GF-D8 (cell line): Measurements from ENCODE around the gene CERK.
A peak's percentile ranks its signal among the peaks of the same experiment; 100 is the strongest.

Source experiments
- DNase-seq: peaks from one replicate; lab custom pipeline; 2025; lab: John Stamatoyannopoulos, UW

Gene CERK

DNA sequence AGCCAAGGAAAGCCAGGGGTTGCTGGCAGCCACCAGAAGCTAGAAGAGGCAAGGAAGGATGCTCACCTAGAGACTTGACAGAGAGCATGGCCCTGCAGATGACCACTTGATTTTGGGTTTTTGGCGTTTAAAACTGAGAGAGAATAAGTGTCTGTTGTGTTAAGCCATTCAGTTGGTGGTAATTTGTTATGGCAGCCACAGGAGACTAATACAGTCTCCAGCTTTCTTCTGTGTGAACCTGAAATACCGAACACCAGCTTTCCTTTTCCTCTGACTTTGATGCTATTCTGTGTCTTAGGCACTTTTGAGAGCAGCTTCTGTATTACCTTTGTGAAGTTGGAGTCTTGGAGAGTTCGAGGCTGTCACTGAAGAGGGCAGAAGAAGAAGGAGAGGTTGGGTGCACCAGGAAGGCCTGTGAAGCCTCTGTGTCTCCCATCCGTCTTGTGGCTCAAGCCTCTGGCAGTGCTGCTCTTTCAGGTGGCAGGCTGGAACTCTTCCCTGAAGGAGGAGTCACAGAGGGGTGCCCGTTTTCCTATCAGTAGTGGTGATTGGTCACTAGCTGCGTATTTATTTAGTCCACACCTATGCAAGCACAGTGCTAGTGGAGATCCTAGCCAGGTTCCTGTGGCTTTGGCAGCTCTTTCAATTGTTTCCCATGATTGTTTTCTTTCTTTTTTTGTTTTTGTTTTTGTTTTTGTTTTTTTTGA, 26.9 kb upstream of the CERK start:
- no peak for DNase-seq

DNA sequence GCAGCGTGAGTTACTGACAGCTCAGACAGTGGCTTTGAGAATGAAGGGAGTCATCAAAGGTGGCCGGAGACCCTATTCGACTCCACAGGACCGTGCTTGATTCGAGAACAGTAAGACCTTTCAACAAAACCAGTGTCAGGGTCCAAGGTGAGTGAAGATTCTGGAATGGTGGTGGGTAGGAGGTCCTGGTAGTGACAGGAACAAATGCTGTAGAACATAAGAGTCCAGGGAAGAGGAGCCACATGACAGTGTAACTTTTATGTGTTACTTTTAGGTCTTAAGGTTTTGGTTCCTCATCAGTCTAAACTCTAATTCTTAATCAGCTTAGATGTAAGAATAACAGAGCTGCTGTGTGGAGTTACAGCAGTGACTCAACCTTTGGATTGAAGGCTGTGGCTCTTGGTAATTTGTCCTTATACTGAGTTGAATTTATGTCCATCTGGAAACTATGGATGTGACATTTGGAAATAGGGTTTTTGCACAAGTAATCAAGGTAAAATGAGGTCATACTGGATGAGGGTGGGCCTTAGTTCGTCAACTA, 26.2 kb upstream of the CERK start:
- no peak for DNase-seq

DNA sequence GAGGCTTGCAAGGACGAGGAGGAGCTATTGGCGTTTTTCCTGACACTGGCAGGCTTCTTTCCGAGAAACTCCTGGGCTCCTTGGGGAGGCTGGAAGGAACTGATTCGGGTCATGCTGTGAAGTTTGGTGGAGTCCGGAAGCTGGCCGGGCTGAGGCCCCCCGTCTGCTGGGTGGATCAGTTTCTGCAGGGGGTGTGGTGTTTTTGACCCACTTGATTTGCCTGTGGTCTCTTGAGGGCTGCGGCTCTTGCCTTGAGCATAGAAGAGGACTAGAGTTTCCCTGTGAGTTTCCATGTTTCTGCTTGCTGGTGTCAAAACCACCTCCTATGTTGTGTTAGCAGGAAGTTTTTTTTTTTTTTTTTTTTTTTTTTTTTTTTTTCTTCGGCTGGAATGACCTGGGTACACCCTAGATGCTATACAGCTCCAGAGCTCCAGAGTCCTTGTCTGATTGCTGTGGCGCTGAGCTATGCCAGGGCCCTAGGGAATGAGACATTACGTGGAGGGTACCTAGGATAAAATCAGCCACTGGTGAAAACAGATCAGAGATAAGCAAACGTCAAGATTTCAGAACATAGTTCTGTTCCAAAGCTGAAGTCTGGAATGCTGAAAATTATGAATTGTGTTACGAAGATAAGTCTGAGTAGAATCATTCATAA, 25.1 kb upstream of the CERK start:
- DNase-seq: peak; percentile 24

DNA sequence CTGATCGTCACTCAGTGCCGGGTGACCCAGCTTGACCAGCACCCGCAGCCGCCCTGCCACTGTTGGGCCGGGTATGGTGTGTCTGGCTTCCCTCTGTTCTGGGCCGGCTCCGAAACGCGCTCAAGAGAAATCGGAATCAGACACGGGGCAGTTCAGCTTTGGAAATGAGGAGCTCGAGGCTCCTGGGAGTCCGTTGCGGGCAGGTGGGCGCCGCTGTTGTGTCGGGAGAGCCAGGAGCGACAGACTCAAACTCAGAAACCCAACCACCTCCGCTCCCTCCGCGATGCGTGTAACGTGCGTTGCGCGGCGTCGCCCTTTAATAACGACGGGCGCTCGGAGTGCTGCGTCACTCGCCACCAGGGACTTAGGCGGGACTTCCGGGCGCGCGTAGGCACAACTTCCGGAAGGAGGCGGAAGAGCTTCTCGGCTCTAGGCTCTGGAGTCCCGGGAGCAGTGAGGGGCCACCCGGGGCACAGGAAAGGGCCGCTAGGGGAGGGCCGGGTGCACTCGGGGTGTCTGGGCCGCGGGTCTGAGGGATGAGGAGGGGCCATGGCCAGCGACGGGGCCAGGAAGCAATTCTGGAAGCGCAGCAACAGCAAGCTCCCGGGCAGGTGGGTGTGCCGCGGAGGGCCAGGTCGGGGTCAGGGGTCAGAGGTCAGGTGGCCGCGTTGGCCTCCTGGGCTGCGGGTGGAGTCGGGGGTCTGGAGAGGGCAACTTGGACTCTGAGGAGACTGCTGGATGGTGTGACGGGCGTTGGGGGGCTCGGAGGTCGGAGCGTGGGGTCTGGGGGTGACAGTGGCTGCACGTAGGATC, 24.4 kb upstream of the CERK start, which contains the start of gene TBC1D22A:
TBC1D22A (plus strand) TSS at position 413 of the 813 bp plus-strand sequence; CDS start at position 550, 137 bp downstream.
- DNase-seq: peak; percentile 84

DNA sequence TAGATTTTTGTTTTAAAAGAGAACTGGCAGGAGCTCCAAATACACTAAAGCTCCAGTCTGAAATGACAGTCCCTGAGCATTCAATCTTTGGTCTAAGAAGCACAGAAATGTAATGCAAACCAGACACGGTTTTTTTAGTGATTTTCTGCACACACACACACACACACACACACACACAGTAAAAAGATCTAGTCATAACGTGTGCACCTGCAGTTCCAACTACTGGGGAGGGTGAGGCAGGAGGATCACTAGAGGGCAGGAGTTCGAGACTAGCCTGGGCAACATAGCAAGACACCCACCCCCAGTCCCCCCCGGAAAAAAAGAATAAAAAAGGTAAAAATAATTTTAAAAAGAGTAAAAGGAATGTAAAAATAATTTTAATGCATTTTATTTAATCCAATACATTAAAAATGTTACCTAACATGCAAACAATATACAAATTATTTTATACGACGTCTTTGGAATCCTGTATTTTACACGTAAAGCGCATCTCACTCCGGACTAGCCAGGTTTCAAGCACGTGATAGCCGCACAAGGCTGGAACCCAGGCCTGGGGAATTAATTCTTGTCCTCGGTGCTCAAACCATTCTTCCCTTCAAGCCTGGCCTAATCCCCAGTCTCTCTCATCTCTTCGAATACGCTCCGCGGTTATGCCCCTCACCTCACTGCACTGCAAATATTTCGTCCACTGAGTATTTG, 23.6 kb upstream of the CERK start:
- no peak for DNase-seq

DNA sequence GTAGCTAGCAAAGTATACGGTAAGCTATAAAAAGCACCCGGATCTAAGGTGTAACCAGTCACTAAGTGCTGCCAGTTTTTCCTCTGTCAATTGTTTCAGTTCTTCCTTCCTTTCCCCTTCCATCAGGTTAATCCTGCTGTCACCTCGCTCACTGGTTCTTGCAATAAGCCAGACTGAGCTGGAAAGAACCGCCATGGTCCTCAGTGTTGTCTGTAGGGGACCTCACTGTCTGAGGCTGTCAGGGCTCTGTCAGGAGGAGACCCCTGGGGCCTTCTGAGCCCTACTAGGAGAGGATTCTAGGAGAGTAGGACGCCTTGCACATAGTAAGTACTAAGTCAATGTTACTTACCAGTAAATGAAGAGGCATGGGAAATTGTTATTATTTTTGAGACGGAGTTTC, 23.0 kb upstream of the CERK start:
- DNase-seq: no peak

DNA sequence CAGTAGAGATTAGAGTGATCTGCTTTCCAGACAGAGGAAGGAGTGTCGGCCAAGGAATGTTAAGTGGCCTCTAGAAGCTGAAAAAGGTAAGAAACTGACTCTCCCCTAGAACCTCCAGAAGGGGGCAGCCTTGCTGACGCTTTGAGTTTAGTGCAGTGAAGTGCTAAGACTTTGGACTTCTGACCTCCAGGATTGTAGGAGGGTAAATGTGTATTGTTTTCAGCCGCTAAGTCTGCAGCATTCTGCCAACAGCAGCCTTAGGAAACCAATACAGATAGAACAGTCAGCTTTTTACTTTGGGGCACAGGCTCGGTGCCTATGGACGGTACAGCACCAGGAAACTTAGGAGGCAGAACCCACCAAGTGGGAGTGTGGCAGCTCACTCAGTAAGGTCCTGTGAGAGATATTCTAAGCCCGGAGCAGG, 20.8 kb upstream of the CERK start:
- peak; percentile 13 for DNase-seq

DNA sequence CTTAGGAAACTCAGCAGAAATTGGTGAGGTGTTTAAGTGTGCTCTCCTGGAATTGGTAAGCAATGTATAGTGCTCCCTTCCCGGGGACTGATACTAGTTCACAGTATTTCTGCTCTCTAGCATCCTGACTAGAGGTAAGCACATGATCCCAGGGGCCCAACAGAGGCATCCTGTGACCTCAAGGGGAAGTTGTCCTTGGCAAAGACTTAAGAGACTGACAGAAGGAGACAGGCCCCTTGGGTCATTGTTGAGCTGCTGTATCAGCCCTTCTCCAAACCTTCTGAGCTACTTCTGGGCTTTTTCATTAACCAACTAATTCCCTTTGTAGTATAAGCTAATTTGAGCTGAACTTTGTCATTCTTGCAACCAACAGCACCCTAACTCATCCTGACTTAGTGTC, 20.1 kb upstream of the CERK start:
- DNase-seq: peak; percentile 26

DNA sequence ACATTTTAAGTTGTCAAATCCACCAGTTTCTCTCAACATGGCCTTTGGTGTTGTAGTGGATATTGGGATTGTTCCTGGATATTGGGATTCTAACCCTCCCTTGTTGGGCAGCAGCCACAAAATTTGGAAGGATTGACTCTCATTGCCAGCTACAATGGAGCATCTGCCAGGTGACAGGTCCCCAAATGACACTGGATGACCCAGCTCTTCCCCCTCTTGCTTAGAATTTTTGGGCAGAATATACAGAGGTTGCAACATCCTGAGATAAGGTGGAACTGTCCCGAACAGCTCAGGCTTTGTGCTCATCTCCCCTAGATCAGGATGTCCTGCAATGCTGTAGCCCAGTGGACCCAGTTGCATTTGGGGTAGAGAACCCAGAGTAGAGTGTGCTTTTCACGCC, 19.1 kb upstream of the CERK start:
- DNase-seq: no peak

DNA sequence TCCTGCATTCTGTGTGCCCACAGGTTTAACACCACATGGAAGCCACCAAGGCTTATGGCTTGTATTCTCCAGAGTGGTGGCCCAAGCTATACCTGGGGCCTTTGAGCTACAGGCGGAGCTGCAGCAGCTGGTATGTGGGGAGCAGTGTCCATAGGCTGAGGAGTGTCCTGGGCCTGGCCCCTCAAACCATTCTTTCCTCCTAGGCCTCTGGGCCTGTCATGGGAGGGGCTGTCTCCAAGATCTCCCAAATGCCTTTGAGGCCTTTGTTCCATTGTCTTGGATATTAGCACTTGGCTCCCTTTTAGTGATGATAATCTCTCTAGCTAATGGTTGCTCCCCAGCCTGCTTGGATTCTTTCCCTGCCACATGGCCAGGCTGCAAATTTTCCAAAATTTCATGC, 18.0 kb upstream of the CERK start:
- DNase-seq: no peak

DNA sequence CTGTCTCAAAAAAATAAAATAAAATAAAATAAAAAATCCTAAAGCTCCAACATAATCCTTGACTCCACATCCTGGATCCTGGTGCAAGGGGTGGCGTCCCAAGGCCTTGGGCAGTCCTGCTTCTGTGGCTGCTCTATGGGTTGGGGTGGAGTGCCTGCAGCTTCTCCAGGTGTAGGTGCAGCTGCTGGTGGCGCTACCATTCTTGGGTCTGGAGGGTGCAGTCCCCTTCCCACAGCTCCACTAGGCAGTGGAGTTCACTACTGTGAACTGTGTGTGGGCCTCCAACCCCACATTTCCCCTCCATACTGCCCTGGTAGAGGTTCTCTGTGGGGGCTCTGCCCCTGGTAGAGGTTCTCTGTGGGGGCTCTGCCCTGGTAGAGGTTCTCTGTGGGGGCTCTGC, 17.5 kb upstream of the CERK start:
- DNase-seq: no peak

DNA sequence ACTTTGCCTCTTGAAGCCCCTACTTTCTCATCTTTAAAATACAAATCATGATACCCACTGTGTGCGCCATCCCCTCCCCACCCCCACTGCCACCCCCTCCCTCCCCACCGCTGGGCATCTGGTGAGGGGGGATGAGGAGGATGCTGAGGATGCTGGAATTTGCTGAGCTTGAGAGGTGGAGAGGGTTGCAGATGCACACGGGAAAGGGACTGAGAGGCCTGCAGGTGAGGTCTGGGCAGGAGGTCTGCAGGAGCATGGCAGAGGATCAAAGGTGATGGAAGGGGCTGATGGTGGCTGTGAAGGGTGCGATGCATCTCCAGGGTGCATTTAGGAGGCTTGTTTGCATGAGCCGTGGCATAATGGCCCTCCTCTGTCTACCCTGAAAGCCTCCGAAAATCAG, 16.8 kb upstream of the CERK start:
- no peak for DNase-seq

DNA sequence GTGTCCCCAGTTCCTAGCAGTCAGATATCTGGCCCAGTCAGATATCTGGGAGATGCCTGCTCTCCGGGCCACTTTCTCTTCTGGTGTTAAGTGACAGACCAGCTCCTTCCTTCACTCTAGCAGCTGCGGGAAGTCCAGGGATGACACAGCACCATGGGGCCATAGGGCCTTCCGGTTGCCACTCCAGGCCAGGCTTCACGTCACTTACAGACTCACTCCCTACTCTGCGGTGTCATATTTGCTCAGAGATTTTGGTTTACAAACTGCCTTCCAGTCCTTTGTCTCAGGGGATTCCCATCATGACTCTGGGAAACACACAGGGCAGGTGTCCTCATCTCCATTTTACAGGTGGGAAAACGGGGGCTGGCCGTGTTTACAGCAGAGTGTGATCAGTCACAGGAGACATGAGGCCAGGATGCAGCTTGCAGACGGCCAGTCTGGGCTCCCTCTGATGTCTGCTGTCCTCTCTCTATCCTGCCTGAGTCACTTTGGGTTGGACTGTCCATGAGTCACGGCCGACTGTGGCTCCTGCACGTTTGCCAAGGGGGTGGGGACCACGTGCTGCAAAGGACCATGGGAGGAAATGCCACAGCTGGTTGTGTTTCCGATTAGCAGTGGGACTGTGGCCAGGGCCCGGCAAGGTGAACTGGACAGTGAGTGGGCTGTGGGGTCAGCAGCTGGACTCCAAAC, 16.2 kb upstream of the CERK start:
- DNase-seq: peak; percentile 74

DNA sequence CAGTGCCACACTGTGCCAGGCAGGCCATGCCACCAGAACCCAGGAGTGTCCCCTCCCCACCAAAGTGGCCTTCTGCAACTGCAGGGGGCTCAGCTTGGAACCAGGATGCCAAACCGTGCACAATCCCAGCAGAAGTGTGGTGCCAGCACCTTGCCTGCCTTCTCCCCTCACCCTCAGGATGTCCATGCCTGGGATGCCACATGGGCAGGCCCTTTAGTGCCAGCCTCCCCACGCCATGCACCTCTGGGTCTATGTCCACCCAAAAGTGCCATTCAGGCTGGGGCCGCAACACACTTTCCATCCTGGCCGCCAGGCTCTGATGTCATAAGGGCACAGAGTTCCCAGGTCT, 15.7 kb upstream of the CERK start:
- no peak for DNase-seq

DNA sequence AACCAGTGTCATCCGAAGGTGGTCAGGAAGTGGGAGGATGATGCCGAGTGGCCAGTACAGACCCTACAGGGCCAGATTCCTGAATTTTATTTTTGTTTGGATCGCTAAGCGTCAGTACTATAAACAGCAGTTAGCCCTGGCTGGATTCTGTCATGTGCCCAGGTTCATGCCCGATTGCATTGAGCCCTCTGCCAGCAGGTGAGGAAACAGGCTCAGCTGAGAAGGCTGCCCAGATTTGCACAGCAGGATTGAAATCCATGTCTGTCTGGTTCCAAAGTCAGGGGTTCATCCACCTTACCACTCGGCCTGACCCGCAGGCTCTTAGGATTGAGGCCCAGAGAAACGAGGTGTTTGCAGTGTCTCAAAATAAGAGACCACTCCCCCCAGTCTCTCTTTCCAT, 15.3 kb upstream of the CERK start:
- DNase-seq: no peak

DNA sequence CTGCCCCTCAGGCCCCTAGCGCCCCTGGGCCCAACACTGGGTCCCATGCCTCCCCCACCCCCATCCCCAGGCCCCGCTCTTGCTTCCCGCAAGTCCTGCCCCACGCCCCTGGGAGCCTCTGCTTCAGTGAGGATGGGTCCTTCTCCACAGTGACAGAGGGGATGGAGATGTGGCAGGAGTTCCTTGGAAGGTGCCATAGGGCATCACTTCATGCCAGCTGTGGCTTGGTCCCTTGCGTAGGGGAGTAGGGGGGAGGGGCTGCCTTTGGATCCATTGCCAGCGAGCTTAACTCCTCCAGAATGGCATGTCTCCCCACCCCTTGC, 14.9 kb upstream of the CERK start:
- no peak for DNase-seq

DNA sequence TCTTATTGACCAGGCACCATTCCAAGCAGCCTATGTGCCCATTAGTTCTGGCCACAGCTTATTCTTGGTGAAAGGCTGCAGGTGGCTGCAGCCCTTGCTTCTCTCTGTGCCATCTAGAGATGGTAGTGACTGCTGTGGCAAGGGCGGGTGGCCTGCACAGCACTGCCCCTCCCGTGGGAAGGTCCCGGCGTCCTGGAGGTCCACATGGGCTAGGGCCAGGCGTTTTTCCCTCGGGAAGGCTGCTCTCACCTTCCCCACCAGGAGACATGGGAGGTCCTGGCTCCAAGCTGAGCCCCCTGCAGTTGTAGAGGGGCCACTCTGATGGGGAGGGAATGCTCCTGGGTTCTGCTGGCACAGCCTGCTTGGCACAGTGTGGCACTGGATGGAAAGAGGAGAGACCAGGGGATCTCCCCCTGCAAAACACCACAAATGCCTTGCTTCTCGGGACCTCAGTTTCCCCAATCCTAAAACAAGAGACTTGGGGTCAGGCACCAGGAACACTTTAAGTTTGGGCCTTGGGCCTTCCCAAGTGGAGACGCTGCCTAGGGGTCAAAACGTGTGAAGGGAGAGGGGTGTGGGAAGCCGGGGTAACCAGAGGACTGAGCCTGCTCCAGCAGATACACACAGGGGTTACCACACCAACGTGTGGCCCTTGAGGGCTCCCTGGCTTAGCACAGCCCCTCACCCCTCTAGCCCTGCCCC, 14.4 kb upstream of the CERK start:
- DNase-seq: no peak

DNA sequence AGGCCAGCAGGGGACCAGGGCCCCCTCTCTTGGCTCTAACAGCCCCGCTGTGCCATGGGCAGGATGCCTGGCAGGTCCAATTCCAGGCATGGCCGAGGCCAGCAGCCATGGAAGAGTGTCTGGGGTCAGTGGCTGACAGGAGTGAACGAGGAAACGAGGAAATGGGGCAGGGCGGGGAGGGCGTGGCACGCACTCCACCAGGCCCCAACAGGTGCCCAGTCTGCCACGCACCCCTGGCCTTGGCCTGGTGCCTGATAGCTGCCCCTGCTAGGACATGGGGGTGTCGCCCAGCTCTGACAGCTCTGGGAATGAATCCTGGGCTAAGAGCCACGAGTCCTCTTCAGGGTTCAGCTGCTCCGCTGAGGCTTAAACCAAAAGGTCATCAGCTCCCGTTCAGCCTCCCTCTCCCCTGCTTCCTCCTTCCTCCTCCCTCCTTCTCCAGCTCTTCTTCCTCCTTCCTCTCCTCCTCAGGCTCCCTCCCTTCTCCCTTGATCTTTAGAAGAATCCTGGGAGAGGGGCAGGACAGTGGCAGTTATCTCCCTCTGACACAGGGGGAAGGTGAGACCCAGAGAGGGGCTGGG, 12.9 kb upstream of the CERK start:
- DNase-seq: no peak

DNA sequence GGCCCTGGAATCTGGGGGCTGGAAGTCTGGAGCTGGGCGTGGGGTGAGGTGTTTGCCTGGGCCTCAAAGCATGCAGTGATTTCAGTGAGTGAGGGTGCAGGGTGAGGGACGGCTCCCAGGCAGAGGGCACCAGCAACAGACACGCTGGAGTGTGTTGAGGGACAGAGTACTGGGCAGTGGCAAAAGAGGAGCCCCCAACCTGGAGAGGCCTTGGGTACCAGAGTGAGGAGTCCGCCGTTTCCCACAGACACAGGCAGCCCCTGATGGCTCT, 12.4 kb upstream of the CERK start:
- DNase-seq: no peak

DNA sequence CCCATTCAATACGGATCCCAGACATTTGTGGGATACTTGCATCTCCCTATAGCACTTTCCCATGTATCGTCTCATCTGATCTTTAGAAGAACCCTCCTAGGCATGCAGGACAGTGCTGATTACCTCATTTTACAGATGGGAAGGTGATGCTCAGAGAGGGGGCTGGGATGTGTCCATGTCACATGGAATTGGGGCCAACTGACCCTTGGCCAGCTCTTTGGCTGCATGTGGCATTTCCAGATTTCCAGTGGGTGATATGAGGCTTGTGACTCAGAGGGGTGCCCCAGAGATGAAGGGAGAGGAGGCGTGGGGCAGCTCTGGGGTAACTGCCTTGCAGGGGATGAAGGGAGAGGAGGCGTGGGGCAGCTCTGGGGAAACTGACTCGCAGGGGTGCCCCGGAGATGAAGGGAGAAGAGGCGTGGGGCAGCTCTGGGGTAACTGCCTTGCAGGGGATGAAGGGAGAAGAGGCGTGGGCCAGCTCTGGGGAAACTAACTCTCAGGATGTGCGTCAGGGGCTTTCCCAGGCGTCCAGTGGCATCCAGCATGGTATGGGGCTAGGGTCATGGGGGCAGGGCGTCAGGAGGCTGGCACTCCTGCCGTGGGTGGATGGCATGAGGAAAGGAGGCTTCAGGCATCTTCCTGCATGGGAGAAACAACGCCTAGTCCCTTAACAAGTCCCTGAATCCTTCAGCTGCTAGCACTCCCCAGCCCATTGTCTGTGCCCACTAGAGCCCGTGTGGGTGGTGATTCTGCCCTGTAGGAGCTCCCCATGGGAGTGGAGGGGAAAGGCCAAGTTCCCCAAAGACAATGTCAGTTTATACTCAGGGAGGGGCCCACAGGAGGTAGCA, 11.9 kb upstream of the CERK start:
- DNase-seq: no peak
